ENCODE measurements around the gene CPPED1. TPM values are rescaled to one million over a fixed set of nuclear protein-coding genes. Genes with fewer than 3 reads are reported as not detected.

The CPPED1 gene
- total RNA-seq, 1 donor from 2014 or later: 15.2 TPM

GRCh38 chr16:12611916-12612597 lies 191.6 kb downstream of the CPPED1 start:
- DNase-seq (ENCODE audit: extremely low spot score, unreplicated experiment): no peak
- no peaks in the 10 kb centered on the region for H3K9me3 Mint-ChIP-seq
- H3K4me3 Mint-ChIP-seq: no peak overlapping the region
- no peak for TF ChIP-seq CTCF (conservative IDR thresholded peaks at IDR 0.05)
- H3K27me3 Mint-ChIP-seq: peaks cover 6% of the 10 kb centered on the region
- no peaks in the 10 kb centered on the region for H3K36me3 Mint-ChIP-seq
- peak overlapping the region; percentile 3 for H3K27ac Mint-ChIP-seq
- H3K4me1 Mint-ChIP-seq (ENCODE audit: unreplicated experiment): peaks cover 5% of the 10 kb centered on the region

GRCh38 chr16:12611006-12611477 lies 192.6 kb downstream of the CPPED1 start:
- H3K9me3 Mint-ChIP-seq: no peaks in the 10 kb centered on the region
- no peak for DNase-seq (ENCODE audit: extremely low spot score, unreplicated experiment)
- no peak for TF ChIP-seq CTCF (conservative IDR thresholded peaks at IDR 0.05)
- no peak overlapping the region for H3K4me3 Mint-ChIP-seq
- H3K4me1 Mint-ChIP-seq (ENCODE audit: unreplicated experiment): peaks cover 5% of the 10 kb centered on the region
- no peaks in the 10 kb centered on the region for H3K36me3 Mint-ChIP-seq
- no peak overlapping the region for H3K27ac Mint-ChIP-seq
- H3K27me3 Mint-ChIP-seq: peaks cover 6% of the 10 kb centered on the region

DNA sequence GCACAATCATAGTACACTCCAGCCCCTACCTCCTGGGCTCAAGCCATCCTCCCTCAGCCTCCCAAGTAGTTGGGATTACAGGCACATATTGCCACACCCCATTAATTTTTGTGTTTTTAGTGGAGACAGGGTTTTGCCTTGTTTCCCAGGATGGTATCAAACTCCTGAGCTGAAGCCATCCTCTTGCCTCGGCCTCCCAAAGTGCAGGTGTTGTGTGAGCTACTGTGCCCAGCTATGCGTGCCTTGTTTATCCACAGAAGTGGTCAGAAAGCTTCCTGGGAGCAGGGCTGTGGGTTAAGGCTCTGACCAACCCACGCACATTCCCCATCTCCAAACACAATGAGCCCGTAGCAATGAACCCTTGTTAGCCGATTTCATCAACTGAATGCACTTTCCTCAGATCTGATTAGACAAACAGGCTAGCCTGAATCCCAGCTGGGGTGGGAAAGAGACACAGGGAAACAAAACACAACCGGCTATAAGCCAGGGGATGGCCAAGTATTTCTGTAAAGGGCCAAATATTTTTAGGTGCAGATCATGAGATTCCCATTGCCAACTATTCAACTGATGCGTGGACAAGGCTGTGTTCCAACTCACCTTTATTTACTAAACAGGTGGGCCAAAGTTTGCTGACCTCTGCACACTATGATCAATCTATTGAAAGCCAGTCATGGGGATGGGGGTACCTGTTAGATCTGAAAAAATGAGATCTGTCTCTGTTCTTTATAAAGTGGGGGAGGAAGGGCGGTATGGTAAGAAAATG lies 193.6 kb downstream of the CPPED1 start:
- no peak for TF ChIP-seq CTCF (conservative IDR thresholded peaks at IDR 0.05)
- H3K9me3 Mint-ChIP-seq: no peaks in the 10 kb centered on the region
- no peaks in the 10 kb centered on the region for H3K36me3 Mint-ChIP-seq
- H3K4me3 Mint-ChIP-seq: no peak overlapping the region
- H3K27me3 Mint-ChIP-seq: peaks cover 6% of the 10 kb centered on the region
- peaks cover 5% of the 10 kb centered on the region for H3K4me1 Mint-ChIP-seq (ENCODE audit: unreplicated experiment)
- no peak for DNase-seq (ENCODE audit: extremely low spot score, unreplicated experiment)
- no peak overlapping the region for H3K27ac Mint-ChIP-seq

Small RNA genes within 50 kb of the gene (microRNA-seq; reads per million reads assigned to microRNA genes)
- gene MIR4718: not detected

Other genes with a start within 250 kb of the CPPED1 start
- gene SHISA9, start 97.7 kb upstream of the CPPED1 start, total RNA-seq (ENCODE audit: low replicate concordance): 5.3 and 6.3 TPM in 2 replicates